ENCODE data around the gene FOSL2.

The FOSL2 gene

GRCh38 chr2:28395334-28396061 is 2.8 kb downstream of the FOSL2 start:
- DNase-seq (ENCODE audit: low read depth) = no peak

- no peak for DNase-seq (ENCODE audit: low read depth)
Observed at GRCh38 chr2:28397043-28397381, 4.4 kb downstream of the FOSL2 start.

GRCh38 chr2:28398101-28398834 is 5.6 kb downstream of the FOSL2 start:
- no peak for DNase-seq (ENCODE audit: low read depth)

- DNase-seq (ENCODE audit: low read depth) = no peak
Observed at GRCh38 chr2:28399289-28399688, 6.6 kb downstream of the FOSL2 start.

- DNase-seq (ENCODE audit: low read depth) = no peak
Observed at GRCh38 chr2:28399956-28400355, 7.3 kb downstream of the FOSL2 start.

- no peak for DNase-seq (ENCODE audit: low read depth)
Observed at GRCh38 chr2:28400419-28400818, 7.8 kb downstream of the FOSL2 start.

GRCh38 chr2:28400921-28401320 is 8.3 kb downstream of the FOSL2 start:
- no peak for DNase-seq (ENCODE audit: low read depth)

- no peak for DNase-seq (ENCODE audit: low read depth)
Observed at GRCh38 chr2:28401411-28401810, 8.8 kb downstream of the FOSL2 start.

- DNase-seq (ENCODE audit: low read depth) = no peak
Observed at GRCh38 chr2:28401948-28402550, 9.4 kb downstream of the FOSL2 start.

GRCh38 chr2:28403370-28403956 is 10.8 kb downstream of the FOSL2 start:
- no peak for DNase-seq (ENCODE audit: low read depth)

- no peak for DNase-seq (ENCODE audit: low read depth)
Observed at GRCh38 chr2:28404086-28404485, 11.4 kb downstream of the FOSL2 start.

GRCh38 chr2:28405537-28405936 is 12.9 kb downstream of the FOSL2 start:
- DNase-seq (ENCODE audit: low read depth) = no peak

- DNase-seq (ENCODE audit: low read depth) = peak; percentile 61
Observed at GRCh38 chr2:28406276-28407096, 13.8 kb downstream of the FOSL2 start.

- DNase-seq (ENCODE audit: low read depth) = no peak
Observed at GRCh38 chr2:28407131-28407975, 14.7 kb downstream of the FOSL2 start.

- DNase-seq (ENCODE audit: low read depth) = no peak
Observed at GRCh38 chr2:28407976-28408690, 15.5 kb downstream of the FOSL2 start.

GRCh38 chr2:28408764-28409599 is 16.3 kb downstream of the FOSL2 start:
- peak; percentile 52 for DNase-seq (ENCODE audit: low read depth)

- no peak for DNase-seq (ENCODE audit: low read depth)
Observed at GRCh38 chr2:28411166-28411755, 18.6 kb downstream of the FOSL2 start.

GRCh38 chr2:28411956-28412609 is 19.4 kb downstream of the FOSL2 start:
- DNase-seq (ENCODE audit: low read depth) = no peak

Measured in activated T-helper 9 cell treated with anti-CD3 and anti-CD28 coated beads, Interleukin-2, amount 50 U/mL, for 16 hours (primary cell).